Ascending aorta (tissue), 2 donors: ENCODE results near the gene KCNJ5. TPM values are rescaled to one million over a fixed set of nuclear protein-coding genes. Genes with fewer than 3 reads are reported as not detected.

Source experiments
- DNase-seq, 2 donors: peaks; one replicate each; pipeline ENCODE4 v3.0.0-alpha.2; 2019; ENCODE audit warnings: low spot score in 2 of 2
- H3K27ac ChIP-seq, 2 donors: fragments of 200-600 bp; sonication (generic); one replicate each; pipeline ENCODE4 v1.5.1; 2016 to 2017; ENCODE audit warnings: mild to moderate bottlenecking in 1 of 2
- H3K27me3 ChIP-seq: fragments of 200-600 bp; sonication (generic); one replicate; pipeline ENCODE4 v1.5.1; 2017
- H3K36me3 ChIP-seq, 2 donors: fragments of 200-600 bp; sonication (generic); one replicate each; pipeline ENCODE4 v1.5.1; 2016
- H3K4me1 ChIP-seq, 2 donors: fragments of 200-600 bp; sonication (generic); one replicate each; pipeline ENCODE4 v1.5.1; 2016 to 2017; ENCODE audit warnings: mild to moderate bottlenecking in 1 of 2
- H3K4me3 ChIP-seq, 2 donors: fragments of 200-600 bp; sonication (generic); one replicate each; pipeline ENCODE4 v1.5.1; 2016 to 2017; ENCODE audit warnings: mild to moderate bottlenecking in 1 of 2
- H3K9me3 ChIP-seq, 2 donors: fragments of 200-600 bp; sonication (generic); one replicate each; pipeline ENCODE4 v1.5.1; 2016
- CTCF ChIP-seq, 3 experiments: fragments of 200-600 bp in 2 of 3; fragments of 450-650 bp in 1 of 3; sonication (generic) in 2 of 3; IDR thresholded peaks; one replicate each; pipeline ENCODE4 v1.5.1; 2016 to 2019; ENCODE audit warnings: antibody characterized with exemption in 3 of 3, mild to moderate bottlenecking in 1 of 3, moderate library complexity in 1 of 3
- intact Hi-C: fragments of 100-400 bp; cut with DNase I; formaldehyde crosslinking; loops from one replicate; pipeline ENCODE4 v1.15.1; 2023
- total RNA-seq: library from RNA; depleted of rRNA; stranded (reverse); fragments of >200 nt; gene quantifications from one replicate; pipeline ENCODE4 v1.1.0, GENCODE V29; 2016

The KCNJ5 gene
- total RNA-seq, 1 donor from 2014 or later, result 0.53 TPM

- Histone ChIP-seq H3K27me3 (no peaks in the 10 kb centered on the region), H3K9me3 (no peaks in the 10 kb centered on the region), H3K27ac (no peak overlapping the region), H3K36me3 (no peaks in the 10 kb centered on the region), H3K4me1 (no peaks in the 10 kb centered on the region), H3K4me3 (no peak overlapping the region)
- TF ChIP-seq CTCF (IDR thresholded peaks at IDR 0.05), result no peak
- intact Hi-C loops, result no loop called here
- DNase-seq, result no peak
Measured at GRCh38 chr11:128940156-128940555, 49.0 kb downstream of the KCNJ5 start.

- intact Hi-C loops, result no loop called here
- H3K27ac ChIP-seq, result no peak overlapping the region
- H3K27me3 ChIP-seq, result no peaks in the 10 kb centered on the region
- no peak for TF ChIP-seq CTCF (IDR thresholded peaks at IDR 0.05)
- DNase-seq, result no peak
- no peaks in the 10 kb centered on the region for H3K36me3 ChIP-seq
- no peak overlapping the region for H3K4me3 ChIP-seq
- H3K9me3 ChIP-seq, result no peaks in the 10 kb centered on the region
- H3K4me1 ChIP-seq, result no peaks in the 10 kb centered on the region
Measured at GRCh38 chr11:128940603-128941002, 49.4 kb downstream of the KCNJ5 start.

GRCh38 chr11:128941110-128941509 lies 50.0 kb downstream of the KCNJ5 start:
- H3K4me1 ChIP-seq, result no peaks in the 10 kb centered on the region
- intact Hi-C loops, result no loop called here
- no peaks in the 10 kb centered on the region for H3K9me3 ChIP-seq
- no peak for TF ChIP-seq CTCF (IDR thresholded peaks at IDR 0.05)
- no peak for DNase-seq
- H3K27me3 ChIP-seq, result no peaks in the 10 kb centered on the region
- H3K36me3 ChIP-seq, result no peaks in the 10 kb centered on the region
- H3K4me3 ChIP-seq, result no peak overlapping the region
- no peak overlapping the region for H3K27ac ChIP-seq

- H3K4me1 ChIP-seq, result no peaks in the 10 kb centered on the region
- no peaks in the 10 kb centered on the region for H3K36me3 ChIP-seq
- no peaks in the 10 kb centered on the region for H3K27me3 ChIP-seq
- no peak overlapping the region for H3K27ac ChIP-seq
- no peak overlapping the region for H3K4me3 ChIP-seq
- no peak for TF ChIP-seq CTCF (IDR thresholded peaks at IDR 0.05)
- H3K9me3 ChIP-seq, result no peaks in the 10 kb centered on the region
- no peak for DNase-seq
- intact Hi-C loops, result no loop called here
Measured at GRCh38 chr11:128941573-128942271, 50.6 kb downstream of the KCNJ5 start.

- intact Hi-C loops, result no loop called here
- H3K27me3 ChIP-seq, result no peaks in the 10 kb centered on the region
- H3K27ac ChIP-seq, result no peak overlapping the region
- no peak for TF ChIP-seq CTCF (IDR thresholded peaks at IDR 0.05)
- DNase-seq, result no peak
- H3K4me1 ChIP-seq, result no peaks in the 10 kb centered on the region
- H3K4me3 ChIP-seq, result no peak overlapping the region
- H3K9me3 ChIP-seq, result no peaks in the 10 kb centered on the region
- H3K36me3 ChIP-seq, result no peaks in the 10 kb centered on the region
Measured at GRCh38 chr11:128942272-128942612, 51.1 kb downstream of the KCNJ5 start.
